Activated CD4-positive, alpha-beta memory T cell treated with anti-CD3 and anti-CD28 coated beads for 36 hours (primary cell): ENCODE measurements around the gene PLGRKT. TPM values are rescaled to one million over a fixed set of nuclear protein-coding genes. Genes with fewer than 3 reads are reported as not detected.

ENCODE experiments used
- CTCF ChIA-PET: fragments of 350-600 bp; sonication (Branson Sonifier 250); formaldehyde crosslinking; loops from one replicate; lab custom pipeline; 2021; ENCODE audit warnings: antibody characterized with exemption, inconsistent platforms; lab: Charles Lee
- POLR2A ChIA-PET: fragments of 350-600 bp; sonication (Branson Sonifier 250); formaldehyde crosslinking; loops from one replicate; lab custom pipeline; 2021; ENCODE audit warnings: antibody characterized with exemption; lab: Charles Lee
- DNase-seq: peaks from one replicate; pipeline ENCODE4 v3.0.0-alpha.2; 2020
- H3K27ac Mint-ChIP-seq: one replicate; pipeline ENCODE4 v1.8.0; 2021; ENCODE audit warnings: mixed read lengths
- H3K27me3 Mint-ChIP-seq: one replicate; pipeline ENCODE4 v1.8.0; 2021; ENCODE audit warnings: mixed read lengths
- H3K36me3 Mint-ChIP-seq: one replicate; pipeline ENCODE4 v1.8.0; 2021; ENCODE audit warnings: mixed read lengths
- H3K4me1 Mint-ChIP-seq: one replicate; pipeline ENCODE4 v1.8.0; 2021; ENCODE audit warnings: low read depth, mixed read lengths
- H3K4me3 Mint-ChIP-seq: one replicate; pipeline ENCODE4 v1.8.0; 2021; ENCODE audit warnings: mild to moderate bottlenecking, mixed read lengths
- H3K9me3 Mint-ChIP-seq: one replicate; pipeline ENCODE4 v1.8.0; 2021; ENCODE audit warnings: mixed read lengths
- intact Hi-C: fragments of 100-400 bp; cut with micrococcal nuclease; formaldehyde crosslinking; loops from one replicate; pipeline ENCODE4 v1.15.1; 2023
- total RNA-seq, 2 experiments: library from RNA; stranded (reverse); gene quantifications; one replicate each; pipeline ENCODE4 v1.2.3, GENCODE V29; 2021

Gene PLGRKT
- total RNA-seq, 2 experiments from 2014 or later, result 52.9 to 59.4 TPM

- CTCF ChIA-PET, result interaction anchor here (1.3 to 1.5 kb wide), 2 partner anchors 170 to 243 kb away, joined by 4 to 5 read pairs; no protein-coding TSS in a partner anchor
- H3K9me3 Mint-ChIP-seq, result no peaks in the 10 kb centered on the region
- H3K36me3 Mint-ChIP-seq, result peaks cover 25% of the 10 kb centered on the region
- H3K4me3 Mint-ChIP-seq, result no peak overlapping the region
- POLR2A ChIA-PET, result interaction anchor here (1.0 kb wide), 1 partner anchor 198 kb away, joined by 3 read pairs; no protein-coding TSS in a partner anchor
- peaks cover 6% of the 10 kb centered on the region for H3K4me1 Mint-ChIP-seq
- intact Hi-C loops, result loop anchor here (10.0 kb wide), 1 partner anchor 125 kb away; the partner anchor contains the start of gene RLN2
- H3K27me3 Mint-ChIP-seq, result no peaks in the 10 kb centered on the region
- no peak for DNase-seq
- H3K27ac Mint-ChIP-seq, result no peak overlapping the region
These were observed 7.7 kb downstream of the PLGRKT start for GRCh38 chr9:5429873-5430564.

DNA sequence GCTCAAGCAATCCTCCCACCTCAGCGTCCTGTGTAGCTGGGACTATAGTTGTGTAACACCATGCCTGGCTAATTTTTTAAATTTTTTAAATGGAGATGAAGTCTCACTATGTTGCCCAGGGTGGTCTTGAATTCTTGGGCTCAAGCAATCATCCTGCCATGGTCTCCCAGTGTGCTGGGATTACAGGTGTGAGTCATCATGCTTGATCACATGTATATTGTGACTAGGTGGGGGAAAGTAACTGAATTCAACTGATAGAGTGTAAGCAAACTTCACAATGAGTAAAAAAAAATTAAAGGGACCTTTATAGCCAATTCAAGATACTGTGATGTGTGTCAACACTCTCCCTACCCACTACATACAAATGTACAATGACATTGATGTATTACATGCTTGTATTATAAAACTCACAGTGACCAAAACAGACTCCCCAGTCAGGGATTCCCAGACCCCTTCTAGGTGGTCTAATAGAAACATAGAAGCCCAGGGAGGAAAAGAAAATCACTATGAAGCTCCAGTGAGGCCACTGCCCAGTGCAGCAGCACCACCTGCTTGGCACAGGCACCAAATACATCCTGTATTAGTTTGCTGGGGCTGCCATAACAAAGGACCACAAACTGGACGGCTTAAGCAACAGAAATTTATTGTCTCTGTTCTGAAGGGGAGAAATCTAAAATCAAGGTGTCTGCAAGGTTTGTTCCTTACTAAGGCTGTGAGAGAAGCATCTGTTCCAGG lies 8.8 kb downstream of the PLGRKT start:
- no peaks in the 10 kb centered on the region for H3K9me3 Mint-ChIP-seq
- intact Hi-C loops, result no loop called here
- no peaks in the 10 kb centered on the region for H3K27me3 Mint-ChIP-seq
- CTCF ChIA-PET, result interaction anchor here (1.3 to 1.5 kb wide), 2 partner anchors 172 to 242 kb away, joined by 4 to 5 read pairs; no protein-coding TSS in a partner anchor
- peaks cover 4% of the 10 kb centered on the region for H3K4me1 Mint-ChIP-seq
- peaks cover 22% of the 10 kb centered on the region for H3K36me3 Mint-ChIP-seq
- no peak for DNase-seq
- no peak overlapping the region for H3K27ac Mint-ChIP-seq
- H3K4me3 Mint-ChIP-seq, result no peak overlapping the region
- POLR2A ChIA-PET, result interaction anchor here (1.0 kb wide), 1 partner anchor 199 kb away, joined by 3 read pairs; no protein-coding TSS in a partner anchor

GRCh38 chr9:5428172-5428571 lies 9.6 kb downstream of the PLGRKT start:
- H3K9me3 Mint-ChIP-seq, result no peaks in the 10 kb centered on the region
- no peak overlapping the region for H3K27ac Mint-ChIP-seq
- H3K4me1 Mint-ChIP-seq, result peaks cover 4% of the 10 kb centered on the region
- intact Hi-C loops, result no loop called here
- H3K27me3 Mint-ChIP-seq, result no peaks in the 10 kb centered on the region
- H3K36me3 Mint-ChIP-seq, result peaks cover 16% of the 10 kb centered on the region
- CTCF ChIA-PET, result interaction anchor here (1.5 kb wide), 1 partner anchor 242 kb away, joined by 4 read pairs; no protein-coding TSS in a partner anchor
- POLR2A ChIA-PET, result no interaction called here
- H3K4me3 Mint-ChIP-seq, result no peak overlapping the region
- no peak for DNase-seq

DNA sequence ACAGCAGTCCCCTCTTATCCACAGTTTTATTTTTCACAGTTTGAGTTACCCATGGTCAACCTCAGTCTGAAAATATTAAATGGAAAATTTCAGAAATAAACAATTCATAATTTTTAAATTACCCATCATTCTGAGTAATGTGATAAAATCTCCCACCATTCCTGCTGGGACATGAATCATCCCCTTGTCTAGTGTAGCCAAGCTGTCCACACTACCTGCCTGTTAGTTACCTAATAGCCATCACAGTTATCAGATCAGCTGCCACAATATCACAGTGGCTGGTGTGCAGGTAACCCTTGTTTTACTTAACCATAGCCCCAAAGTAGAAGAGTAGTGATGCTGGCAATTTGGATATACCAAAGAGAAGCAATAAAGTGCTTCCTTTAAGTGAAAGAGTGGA lies 10.7 kb downstream of the PLGRKT start:
- intact Hi-C loops, result no loop called here
- DNase-seq, result no peak
- no peaks in the 10 kb centered on the region for H3K9me3 Mint-ChIP-seq
- H3K27me3 Mint-ChIP-seq, result no peaks in the 10 kb centered on the region
- no peak overlapping the region for H3K27ac Mint-ChIP-seq
- H3K4me3 Mint-ChIP-seq, result no peak overlapping the region
- ChIA-PET CTCF (interaction anchor here (1.1 to 1.9 kb wide), 4 partner anchors 15 to 173 kb away, joined by 4 to 11 read pairs (median 4); no protein-coding TSS in a partner anchor), POLR2A (no interaction called here)
- H3K4me1 Mint-ChIP-seq, result peaks cover 4% of the 10 kb centered on the region
- peaks cover 8% of the 10 kb centered on the region for H3K36me3 Mint-ChIP-seq

- no peak for DNase-seq
- Mint-ChIP-seq H3K4me3 (no peak overlapping the region), H3K36me3 (no peaks in the 10 kb centered on the region), H3K27me3 (no peaks in the 10 kb centered on the region), H3K27ac (no peak overlapping the region), H3K4me1 (peaks cover 7% of the 10 kb centered on the region), H3K9me3 (no peaks in the 10 kb centered on the region)
- ChIA-PET CTCF (interaction anchor here (0.5 to 5.1 kb wide), 16 partner anchors 10 to 743 kb away, joined by 3 to 70 read pairs (median 4); partner anchors contain the start of gene INSL6), POLR2A (interaction anchor here (1.4 kb wide), 1 partner anchor 12 kb away, joined by 4 read pairs; the partner anchor contains the start of gene PLGRKT)
- intact Hi-C loops, result loop anchor here (1.0 kb wide), 1 partner anchor 239 kb away; no protein-coding TSS in a partner anchor
These were observed 12.6 kb downstream of the PLGRKT start for GRCh38 chr9:5425006-5425628.

DNA sequence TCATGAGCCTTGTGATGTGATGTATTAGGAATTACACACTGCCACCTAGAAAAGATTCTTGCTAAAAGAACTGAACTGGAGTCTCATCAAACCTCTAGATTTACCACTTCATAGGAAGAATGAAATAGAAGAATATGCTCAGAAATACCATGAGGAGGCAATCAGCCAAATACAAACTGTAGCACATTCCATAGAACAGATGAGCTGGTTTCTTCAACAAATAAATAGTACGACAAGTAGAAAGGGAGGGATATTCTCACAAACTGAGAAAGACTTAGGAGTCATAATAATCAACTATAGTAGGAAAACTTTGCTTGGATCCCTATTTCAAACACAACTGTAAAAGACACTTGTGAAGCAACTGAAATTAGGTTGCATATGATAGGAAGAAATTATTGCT lies 15.4 kb downstream of the PLGRKT start:
- Mint-ChIP-seq H3K27ac (no peak overlapping the region), H3K4me1 (peaks cover 5% of the 10 kb centered on the region), H3K36me3 (peaks cover 20% of the 10 kb centered on the region), H3K27me3 (no peaks in the 10 kb centered on the region), H3K4me3 (no peak overlapping the region), H3K9me3 (no peaks in the 10 kb centered on the region)
- CTCF ChIA-PET, result interaction anchor here (2.3 to 5.1 kb wide), 3 partner anchors 167 to 236 kb away, joined by 11 to 70 read pairs (median 19); partner anchors contain the start of gene INSL6
- no peak for DNase-seq
- POLR2A ChIA-PET, result no interaction called here
- intact Hi-C loops, result no loop called here

DNA sequence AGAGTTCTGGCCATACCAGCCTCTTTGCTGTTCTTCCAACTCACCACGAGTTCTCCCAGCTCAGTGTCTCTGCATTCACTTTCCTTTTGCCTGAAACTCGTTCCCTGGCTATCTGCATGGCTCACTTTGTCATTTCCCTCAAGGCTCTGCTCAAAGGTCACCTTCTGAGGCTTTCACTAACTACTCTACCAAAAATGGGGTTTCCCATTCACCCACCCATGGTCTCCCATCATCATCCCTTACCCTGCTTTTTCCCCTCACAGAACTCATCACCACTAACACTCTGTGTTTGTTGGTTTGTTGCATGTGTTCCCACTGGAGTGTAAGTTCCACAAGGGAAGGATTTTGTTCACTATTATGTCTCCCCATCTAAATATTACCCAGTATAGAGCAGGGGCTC lies 16.6 kb downstream of the PLGRKT start:
- Mint-ChIP-seq H3K27ac (no peak overlapping the region), H3K4me1 (peaks cover 5% of the 10 kb centered on the region), H3K36me3 (peaks cover 20% of the 10 kb centered on the region), H3K4me3 (no peak overlapping the region), H3K27me3 (no peaks in the 10 kb centered on the region), H3K9me3 (no peaks in the 10 kb centered on the region)
- ChIA-PET CTCF (no interaction called here), POLR2A (no interaction called here)
- intact Hi-C loops, result no loop called here
- DNase-seq, result no peak

- POLR2A ChIA-PET, result no interaction called here
- CTCF ChIA-PET, result no interaction called here
- no peak for DNase-seq
- Mint-ChIP-seq H3K36me3 (peaks cover 23% of the 10 kb centered on the region), H3K27ac (no peak overlapping the region), H3K9me3 (no peaks in the 10 kb centered on the region), H3K27me3 (no peaks in the 10 kb centered on the region), H3K4me1 (peaks cover 7% of the 10 kb centered on the region), H3K4me3 (no peak overlapping the region)
- intact Hi-C loops, result no loop called here
These were observed 17.7 kb downstream of the PLGRKT start for GRCh38 chr9:5419987-5420386.

GRCh38 chr9:5418481-5418880 lies 19.2 kb downstream of the PLGRKT start:
- Mint-ChIP-seq H3K4me1 (peaks cover 7% of the 10 kb centered on the region), H3K9me3 (no peaks in the 10 kb centered on the region), H3K36me3 (peaks cover 28% of the 10 kb centered on the region), H3K27me3 (no peaks in the 10 kb centered on the region), H3K4me3 (no peak overlapping the region), H3K27ac (no peak overlapping the region)
- DNase-seq, result no peak
- intact Hi-C loops, result no loop called here
- POLR2A ChIA-PET, result no interaction called here
- CTCF ChIA-PET, result no interaction called here

DNA sequence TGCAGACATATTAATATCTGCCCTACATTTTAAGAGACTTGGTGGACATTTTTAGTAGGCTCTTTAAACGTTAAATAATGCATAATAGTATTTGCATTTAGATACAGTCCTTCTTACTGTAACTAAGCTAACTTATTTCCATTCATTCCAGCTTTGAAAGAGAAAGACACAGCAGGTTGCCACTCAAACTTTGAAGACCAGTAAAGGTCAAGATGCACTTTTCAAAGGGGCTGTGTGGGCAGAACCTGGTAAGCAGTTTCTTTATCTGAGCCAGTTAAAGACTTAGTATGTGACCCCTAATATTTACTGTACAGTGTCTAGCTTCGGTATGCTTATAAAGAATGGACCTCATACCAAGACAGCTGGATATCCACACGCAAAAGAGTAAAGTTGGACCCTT lies 20.8 kb downstream of the PLGRKT start:
- ChIA-PET POLR2A (no interaction called here), CTCF (interaction anchor here (0.7 to 0.9 kb wide), 2 partner anchors 229 to 231 kb away, joined by 3 to 4 read pairs; no protein-coding TSS in a partner anchor)
- Mint-ChIP-seq H3K4me1 (peaks cover 7% of the 10 kb centered on the region), H3K27ac (no peak overlapping the region), H3K4me3 (no peak overlapping the region), H3K27me3 (no peaks in the 10 kb centered on the region), H3K36me3 (peaks cover 34% of the 10 kb centered on the region), H3K9me3 (no peaks in the 10 kb centered on the region)
- intact Hi-C loops, result no loop called here
- DNase-seq, result no peak

GRCh38 chr9:5408596-5408995 lies 29.1 kb downstream of the PLGRKT start:
- intact Hi-C loops, result no loop called here
- CTCF ChIA-PET, result no interaction called here
- Mint-ChIP-seq H3K4me3 (no peak overlapping the region), H3K27ac (no peak overlapping the region), H3K36me3 (peaks cover 51% of the 10 kb centered on the region), H3K9me3 (peaks cover 46% of the 10 kb centered on the region), H3K27me3 (no peaks in the 10 kb centered on the region), H3K4me1 (peaks cover 12% of the 10 kb centered on the region)
- no peak for DNase-seq
- POLR2A ChIA-PET, result no interaction called here
